GM23338 (cell line): ENCODE measurements around the gene RNF157.

Source experiments
- CREB1 ChIP-seq: fragments of 250-450 bp; sonication (Bioruptor Pico); IDR thresholded peaks from 2 replicates; pipeline ENCODE4 v1.5.0; 2020; ENCODE audit warnings: low read depth, mild to moderate bottlenecking, moderate library complexity
- EZH2 ChIP-seq: fragments of 200-600 bp; sonication (generic); IDR thresholded peaks from one replicate; pipeline ENCODE4 v1.8.0; 2017; ENCODE audit warnings: antibody characterized with exemption, mild to moderate bottlenecking, low read depth; ENCODE audit not compliant: unreplicated experiment
- EZH2phosphoT487 ChIP-seq: fragments of 200-600 bp; sonication (generic); IDR thresholded peaks from one replicate; pipeline ENCODE4 v1.8.1; 2018; ENCODE audit warnings: antibody characterized with exemption; ENCODE audit not compliant: unreplicated experiment
- JUNB ChIP-seq: IDR thresholded peaks from one replicate; pipeline ENCODE4 v1.6.1; 2016; ENCODE audit warnings: antibody characterized with exemption; ENCODE audit not compliant: unreplicated experiment
- NANOG ChIP-seq: IDR thresholded peaks from 2 replicates; pipeline ENCODE4 v1.6.1; 2016; ENCODE audit warnings: antibody characterized with exemption, borderline replicate concordance
- POLR2AphosphoS5 ChIP-seq: IDR thresholded peaks from 2 replicates; pipeline ENCODE4 v1.6.1; 2016; ENCODE audit warnings: antibody characterized with exemption, low read depth
- STAT1 ChIP-seq: IDR thresholded peaks from one replicate; pipeline ENCODE4 v1.6.1; 2016; ENCODE audit warnings: antibody characterized with exemption; ENCODE audit not compliant: unreplicated experiment
- ZNF114 ChIP-seq: fragments of 250-450 bp; sonication (Bioruptor Pico); IDR thresholded peaks from 2 replicates; pipeline ENCODE4 v1.5.0; 2020; ENCODE audit warnings: mild to moderate bottlenecking, moderate library complexity
- ZNF331 ChIP-seq: fragments of 250-450 bp; sonication (Bioruptor Pico); IDR thresholded peaks from 2 replicates; pipeline ENCODE4 v1.5.0; 2020; ENCODE audit warnings: low read depth, mild to moderate bottlenecking, moderate library complexity
- TF ChIP-seq, protein P1 (sequence below), 2 experiments: fragments of 200-600 bp in 1 of 2; sonication (generic) in 1 of 2; conservative IDR thresholded peaks; 2 replicates each; pipeline versions ENCODE4 v1.5.1 to v1.6.1; 2016 to 2017; ENCODE audit warnings: antibody characterized with exemption in 2 of 2, low read depth in 2 of 2, mild to moderate bottlenecking in 2 of 2, moderate library complexity in 1 of 2
- TF ChIP-seq, protein P2 (sequence below): IDR thresholded peaks from one replicate; pipeline ENCODE4 v1.6.1; 2018; ENCODE audit warnings: antibody characterized with exemption; ENCODE audit not compliant: unreplicated experiment
- TF ChIP-seq, protein P3 (sequence below): IDR thresholded peaks from 2 replicates; pipeline ENCODE4 v1.6.1; 2016; ENCODE audit warnings: antibody characterized with exemption
- TF ChIP-seq, protein P4 (sequence below): fragments of 250-450 bp; sonication (Bioruptor Pico); IDR thresholded peaks from 2 replicates; pipeline ENCODE4 v1.5.0; 2020; ENCODE audit warnings: mild to moderate bottlenecking, moderate library complexity

DNA sequence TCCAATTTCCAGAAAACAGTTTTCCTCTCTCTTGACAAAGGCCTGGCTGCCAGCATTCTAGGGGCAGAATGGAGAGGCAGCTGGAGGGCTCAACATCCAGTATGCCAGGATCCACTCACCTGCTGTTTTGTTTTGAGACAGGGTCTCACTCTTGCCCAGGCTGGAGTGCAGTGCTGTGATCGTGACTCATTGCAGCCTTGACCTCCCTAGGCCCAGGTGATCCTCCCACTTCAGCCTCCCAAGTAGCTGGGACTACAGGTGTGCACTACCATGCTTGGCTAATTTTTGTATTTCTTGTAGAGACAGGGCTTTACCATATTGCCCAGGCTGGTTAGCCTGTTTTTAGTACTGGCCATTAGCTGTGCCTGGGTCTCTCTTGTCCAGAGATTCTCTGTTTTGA, 70.2 kb downstream of the RNF157 start:
- TF ChIP-seq POLR2AphosphoS5 (no peak), ZNF331 (CRISPR knock-in tag) (no peak), EZH2phosphoT487 (no peak), NANOG (no peak), EZH2 (no peak), CREB1 (no peak), STAT1 (no peak), JUNB (no peak), ZNF114 (no peak)
- TF ChIP-seq, protein P1, sequence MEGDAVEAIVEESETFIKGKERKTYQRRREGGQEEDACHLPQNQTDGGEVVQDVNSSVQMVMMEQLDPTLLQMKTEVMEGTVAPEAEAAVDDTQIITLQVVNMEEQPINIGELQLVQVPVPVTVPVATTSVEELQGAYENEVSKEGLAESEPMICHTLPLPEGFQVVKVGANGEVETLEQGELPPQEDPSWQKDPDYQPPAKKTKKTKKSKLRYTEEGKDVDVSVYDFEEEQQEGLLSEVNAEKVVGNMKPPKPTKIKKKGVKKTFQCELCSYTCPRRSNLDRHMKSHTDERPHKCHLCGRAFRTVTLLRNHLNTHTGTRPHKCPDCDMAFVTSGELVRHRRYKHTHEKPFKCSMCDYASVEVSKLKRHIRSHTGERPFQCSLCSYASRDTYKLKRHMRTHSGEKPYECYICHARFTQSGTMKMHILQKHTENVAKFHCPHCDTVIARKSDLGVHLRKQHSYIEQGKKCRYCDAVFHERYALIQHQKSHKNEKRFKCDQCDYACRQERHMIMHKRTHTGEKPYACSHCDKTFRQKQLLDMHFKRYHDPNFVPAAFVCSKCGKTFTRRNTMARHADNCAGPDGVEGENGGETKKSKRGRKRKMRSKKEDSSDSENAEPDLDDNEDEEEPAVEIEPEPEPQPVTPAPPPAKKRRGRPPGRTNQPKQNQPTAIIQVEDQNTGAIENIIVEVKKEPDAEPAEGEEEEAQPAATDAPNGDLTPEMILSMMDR (conservative IDR thresholded peaks at IDR 0.05; ENCODE audit: low read depth in 2 of 2) = no peak
- TF ChIP-seq, protein P2, sequence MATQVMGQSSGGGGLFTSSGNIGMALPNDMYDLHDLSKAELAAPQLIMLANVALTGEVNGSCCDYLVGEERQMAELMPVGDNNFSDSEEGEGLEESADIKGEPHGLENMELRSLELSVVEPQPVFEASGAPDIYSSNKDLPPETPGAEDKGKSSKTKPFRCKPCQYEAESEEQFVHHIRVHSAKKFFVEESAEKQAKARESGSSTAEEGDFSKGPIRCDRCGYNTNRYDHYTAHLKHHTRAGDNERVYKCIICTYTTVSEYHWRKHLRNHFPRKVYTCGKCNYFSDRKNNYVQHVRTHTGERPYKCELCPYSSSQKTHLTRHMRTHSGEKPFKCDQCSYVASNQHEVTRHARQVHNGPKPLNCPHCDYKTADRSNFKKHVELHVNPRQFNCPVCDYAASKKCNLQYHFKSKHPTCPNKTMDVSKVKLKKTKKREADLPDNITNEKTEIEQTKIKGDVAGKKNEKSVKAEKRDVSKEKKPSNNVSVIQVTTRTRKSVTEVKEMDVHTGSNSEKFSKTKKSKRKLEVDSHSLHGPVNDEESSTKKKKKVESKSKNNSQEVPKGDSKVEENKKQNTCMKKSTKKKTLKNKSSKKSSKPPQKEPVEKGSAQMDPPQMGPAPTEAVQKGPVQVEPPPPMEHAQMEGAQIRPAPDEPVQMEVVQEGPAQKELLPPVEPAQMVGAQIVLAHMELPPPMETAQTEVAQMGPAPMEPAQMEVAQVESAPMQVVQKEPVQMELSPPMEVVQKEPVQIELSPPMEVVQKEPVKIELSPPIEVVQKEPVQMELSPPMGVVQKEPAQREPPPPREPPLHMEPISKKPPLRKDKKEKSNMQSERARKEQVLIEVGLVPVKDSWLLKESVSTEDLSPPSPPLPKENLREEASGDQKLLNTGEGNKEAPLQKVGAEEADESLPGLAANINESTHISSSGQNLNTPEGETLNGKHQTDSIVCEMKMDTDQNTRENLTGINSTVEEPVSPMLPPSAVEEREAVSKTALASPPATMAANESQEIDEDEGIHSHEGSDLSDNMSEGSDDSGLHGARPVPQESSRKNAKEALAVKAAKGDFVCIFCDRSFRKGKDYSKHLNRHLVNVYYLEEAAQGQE = no peak
- TF ChIP-seq, protein P3, sequence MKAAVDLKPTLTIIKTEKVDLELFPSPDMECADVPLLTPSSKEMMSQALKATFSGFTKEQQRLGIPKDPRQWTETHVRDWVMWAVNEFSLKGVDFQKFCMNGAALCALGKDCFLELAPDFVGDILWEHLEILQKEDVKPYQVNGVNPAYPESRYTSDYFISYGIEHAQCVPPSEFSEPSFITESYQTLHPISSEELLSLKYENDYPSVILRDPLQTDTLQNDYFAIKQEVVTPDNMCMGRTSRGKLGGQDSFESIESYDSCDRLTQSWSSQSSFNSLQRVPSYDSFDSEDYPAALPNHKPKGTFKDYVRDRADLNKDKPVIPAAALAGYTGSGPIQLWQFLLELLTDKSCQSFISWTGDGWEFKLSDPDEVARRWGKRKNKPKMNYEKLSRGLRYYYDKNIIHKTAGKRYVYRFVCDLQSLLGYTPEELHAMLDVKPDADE = no peak
- TF ChIP-seq, protein P4, sequence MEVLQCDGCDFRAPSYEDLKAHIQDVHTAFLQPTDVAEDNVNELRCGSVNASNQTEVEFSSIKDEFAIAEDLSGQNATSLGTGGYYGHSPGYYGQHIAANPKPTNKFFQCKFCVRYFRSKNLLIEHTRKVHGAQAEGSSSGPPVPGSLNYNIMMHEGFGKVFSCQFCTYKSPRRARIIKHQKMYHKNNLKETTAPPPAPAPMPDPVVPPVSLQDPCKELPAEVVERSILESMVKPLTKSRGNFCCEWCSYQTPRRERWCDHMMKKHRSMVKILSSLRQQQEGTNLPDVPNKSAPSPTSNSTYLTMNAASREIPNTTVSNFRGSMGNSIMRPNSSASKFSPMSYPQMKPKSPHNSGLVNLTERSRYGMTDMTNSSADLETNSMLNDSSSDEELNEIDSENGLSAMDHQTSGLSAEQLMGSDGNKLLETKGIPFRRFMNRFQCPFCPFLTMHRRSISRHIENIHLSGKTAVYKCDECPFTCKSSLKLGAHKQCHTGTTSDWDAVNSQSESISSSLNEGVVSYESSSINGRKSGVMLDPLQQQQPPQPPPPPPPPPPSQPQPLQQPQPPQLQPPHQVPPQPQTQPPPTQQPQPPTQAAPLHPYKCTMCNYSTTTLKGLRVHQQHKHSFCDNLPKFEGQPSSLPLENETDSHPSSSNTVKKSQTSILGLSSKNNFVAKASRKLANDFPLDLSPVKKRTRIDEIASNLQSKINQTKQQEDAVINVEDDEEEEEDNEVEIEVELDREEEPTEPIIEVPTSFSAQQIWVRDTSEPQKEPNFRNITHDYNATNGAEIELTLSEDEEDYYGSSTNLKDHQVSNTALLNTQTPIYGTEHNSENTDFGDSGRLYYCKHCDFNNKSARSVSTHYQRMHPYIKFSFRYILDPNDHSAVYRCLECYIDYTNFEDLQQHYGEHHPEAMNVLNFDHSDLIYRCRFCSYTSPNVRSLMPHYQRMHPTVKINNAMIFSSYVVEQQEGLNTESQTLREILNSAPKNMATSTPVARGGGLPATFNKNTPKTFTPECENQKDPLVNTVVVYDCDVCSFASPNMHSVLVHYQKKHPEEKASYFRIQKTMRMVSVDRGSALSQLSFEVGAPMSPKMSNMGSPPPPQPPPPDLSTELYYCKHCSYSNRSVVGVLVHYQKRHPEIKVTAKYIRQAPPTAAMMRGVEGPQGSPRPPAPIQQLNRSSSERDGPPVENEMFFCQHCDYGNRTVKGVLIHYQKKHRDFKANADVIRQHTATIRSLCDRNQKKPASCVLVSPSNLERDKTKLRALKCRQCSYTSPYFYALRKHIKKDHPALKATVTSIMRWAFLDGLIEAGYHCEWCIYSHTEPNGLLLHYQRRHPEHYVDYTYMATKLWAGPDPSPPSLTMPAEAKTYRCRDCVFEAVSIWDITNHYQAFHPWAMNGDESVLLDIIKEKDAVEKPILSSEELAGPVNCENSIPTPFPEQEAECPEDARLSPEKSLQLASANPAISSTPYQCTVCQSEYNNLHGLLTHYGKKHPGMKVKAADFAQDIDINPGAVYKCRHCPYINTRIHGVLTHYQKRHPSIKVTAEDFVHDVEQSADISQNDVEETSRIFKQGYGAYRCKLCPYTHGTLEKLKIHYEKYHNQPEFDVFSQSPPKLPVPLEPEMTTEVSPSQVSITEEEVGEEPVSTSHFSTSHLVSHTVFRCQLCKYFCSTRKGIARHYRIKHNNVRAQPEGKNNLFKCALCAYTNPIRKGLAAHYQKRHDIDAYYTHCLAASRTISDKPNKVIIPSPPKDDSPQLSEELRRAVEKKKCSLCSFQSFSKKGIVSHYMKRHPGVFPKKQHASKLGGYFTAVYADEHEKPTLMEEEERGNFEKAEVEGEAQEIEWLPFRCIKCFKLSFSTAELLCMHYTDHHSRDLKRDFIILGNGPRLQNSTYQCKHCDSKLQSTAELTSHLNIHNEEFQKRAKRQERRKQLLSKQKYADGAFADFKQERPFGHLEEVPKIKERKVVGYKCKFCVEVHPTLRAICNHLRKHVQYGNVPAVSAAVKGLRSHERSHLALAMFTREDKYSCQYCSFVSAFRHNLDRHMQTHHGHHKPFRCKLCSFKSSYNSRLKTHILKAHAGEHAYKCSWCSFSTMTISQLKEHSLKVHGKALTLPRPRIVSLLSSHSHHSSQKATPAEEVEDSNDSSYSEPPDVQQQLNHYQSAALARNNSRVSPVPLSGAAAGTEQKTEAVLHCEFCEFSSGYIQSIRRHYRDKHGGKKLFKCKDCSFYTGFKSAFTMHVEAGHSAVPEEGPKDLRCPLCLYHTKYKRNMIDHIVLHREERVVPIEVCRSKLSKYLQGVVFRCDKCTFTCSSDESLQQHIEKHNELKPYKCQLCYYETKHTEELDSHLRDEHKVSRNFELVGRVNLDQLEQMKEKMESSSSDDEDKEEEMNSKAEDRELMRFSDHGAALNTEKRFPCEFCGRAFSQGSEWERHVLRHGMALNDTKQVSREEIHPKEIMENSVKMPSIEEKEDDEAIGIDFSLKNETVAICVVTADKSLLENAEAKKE (CRISPR knock-in tag) = no peak
